ENCODE data around the gene CDRT15L2. TPM values are rescaled to one million over a fixed set of nuclear protein-coding genes. Genes with fewer than 3 reads are reported as not detected.

Gene CDRT15L2
- total RNA-seq, 1 experiment from 2014 or later = not detected

Other genes starting within 250 kb of the CDRT15L2 start
- 0.54 and 0.67 TPM in 2 replicates for gene LGALS9B, start 112.2 kb upstream of the CDRT15L2 start, total RNA-seq (2014; rRNA removed; shearing (Covaris generic); ENCODE audit: low replicate concordance)